ENCODE results near the gene PIH1D1. TPM values are rescaled to one million over a fixed set of nuclear protein-coding genes. Genes with fewer than 3 reads are reported as not detected.

PIH1D1 gene
- total and polyA plus RNA-seq, 2 of the 13 experiments (the other 11 are each of a cell fraction or from before 2014, with no cell fraction given), result 110 to 137 TPM

- no peak overlapping the region for H3K9ac ChIP-seq (ENCODE audit: insufficient read depth, low read depth, low read length)
- no peak overlapping the region for H2AFZ ChIP-seq (ENCODE audit: low read length)
- no TSS peak for BruUV-seq (replicated peaks)
- H3K4me1 ChIP-seq (ENCODE audit: insufficient read depth, low read length), result peaks cover 16% of the 10 kb centered on the region
- DNase-seq (ENCODE audit: low spot score) (no peak), FAIRE-seq (no peak), ATAC-seq (peak; percentile 55)
- H3K4me3 ChIP-seq (replicated peaks in 1 of 3; ENCODE audit: insufficient read depth in 1 of 3, low read depth in 2 of 3, low read length in 3 of 3), result peak overlapping the region; percentile 29 to 54 (median 32); a peak in 3 of 6 replicates
- CTCF ChIA-PET (ENCODE audit: low intra/inter-chr PET ratio, low total read pairs), result no interaction called here
- H3K9me3 ChIP-seq (ENCODE audit: low read length), result no peaks in the 10 kb centered on the region
- H3K27ac ChIP-seq (ENCODE audit: extremely low read length, insufficient read depth, low read length), result no peak overlapping the region
- WGBS (ENCODE audit: low lambda C conversion rate), result 8% methylated on average over 10 of the region's 45 CpGs
- intact Hi-C loops (cut with micrococcal nuclease; ENCODE audit: unreplicated experiment) (loop anchor here (5.0 kb wide), 1 partner anchor 36 kb away; no protein-coding TSS in a partner anchor), in situ Hi-C loops (cut with HindIII; ENCODE audit: extremely low pct_ligation_motif_present, low pct_unique_long_range_greater_than_20kb) (loop anchor here (5.0 kb wide), 1 partner anchor 36 kb away; no protein-coding TSS in a partner anchor)
- H3K4me2 ChIP-seq (ENCODE audit: low read depth, low read length), result peak overlapping the region; percentile 74
- no peaks in the 10 kb centered on the region for H3K36me3 ChIP-seq (replicated peaks in 1 of 2; ENCODE audit: control insufficient read depth in 1 of 2, insufficient read depth in 2 of 2, low read length in 2 of 2)
- no peaks in the 10 kb centered on the region for H4K20me1 ChIP-seq (ENCODE audit: insufficient read depth, low read length)
- POLR2A ChIA-PET, result no interaction called here
- peaks cover 12 to 85% of the 10 kb centered on the region in 2 experiments for H3K27me3 ChIP-seq (ENCODE audit: control insufficient read depth in 1 of 2, insufficient read depth in 2 of 2, low read length in 2 of 2)
- H3K79me2 ChIP-seq (ENCODE audit: insufficient read depth, low read length), result no peaks in the 10 kb centered on the region
- no peak for TF ChIP-seq SIN3A (IDR thresholded peaks at IDR 0.05; ENCODE audit: borderline replicate concordance, low read depth, low read length)
- TF ChIP-seq ZNF770 (CRISPR knock-in tag; IDR thresholded peaks at IDR 0.05), result no peak
- no peak for TF ChIP-seq NRL (CRISPR knock-in tag; IDR thresholded peaks at IDR 0.05; ENCODE audit: borderline replicate concordance)
- no peak for TF ChIP-seq TRAFD1 (CRISPR knock-in tag; IDR thresholded peaks at IDR 0.05; ENCODE audit: borderline replicate concordance)
- no peak for TF ChIP-seq TP53 (CRISPR knock-in tag; conservative IDR thresholded peaks at IDR 0.05)
- no peak for TF ChIP-seq HMGXB3 (CRISPR knock-in tag; IDR thresholded peaks at IDR 0.05; ENCODE audit: borderline replicate concordance)
- TF ChIP-seq THYN1 (CRISPR knock-in tag; IDR thresholded peaks at IDR 0.05; ENCODE audit: borderline replicate concordance, low read depth), result no peak
- TF ChIP-seq MED1 (CRISPR knock-in tag; IDR thresholded peaks at IDR 0.05), result no peak
- no peak for TF ChIP-seq ZXDC (CRISPR knock-in tag; IDR thresholded peaks at IDR 0.05)
These were observed 23.6 kb downstream of the PIH1D1 start for GRCh38 chr19:49427855-49428546.
